CD4-positive, alpha-beta memory T cell (primary cell): ENCODE results near the gene C15orf62. TPM values are rescaled to one million over a fixed set of nuclear protein-coding genes. Genes with fewer than 3 reads are reported as not detected.
A peak's percentile ranks its signal among the peaks of the same experiment; 100 is the strongest.

Experiments used
- CTCF ChIA-PET: fragments of 350-600 bp; sonication (Branson Sonifier 250); formaldehyde crosslinking; loops from one replicate; lab custom pipeline; 2021; ENCODE audit warnings: inconsistent platforms; ENCODE audit not compliant: partially characterized antibody; lab: Charles Lee
- POLR2A ChIA-PET: fragments of 350-600 bp; sonication (Branson Sonifier 250); formaldehyde crosslinking; loops from one replicate; lab custom pipeline; 2021; ENCODE audit not compliant: partially characterized antibody; lab: Charles Lee
- DNase-seq, 5 donors: peaks; one replicate each; pipeline versions ENCODE4 v3.0.0 to v3.0.0-alpha.2; 2020 to 2022; ENCODE audit warnings: mixed read lengths in 1 of 5
- H3K27ac ChIP-seq: one replicate; pipeline ENCODE4 v1.7.0; 2013; ENCODE audit warnings: low read depth, low read length
- H3K27me3 ChIP-seq: 2 replicates; pipeline ENCODE4 v1.7.0; 2013; ENCODE audit warnings: mild to moderate bottlenecking, low read length, moderate library complexity; ENCODE audit not compliant: insufficient read depth
- H3K36me3 ChIP-seq: 2 replicates; pipeline ENCODE4 v1.7.0; 2013; ENCODE audit warnings: mild to moderate bottlenecking, low read length, moderate library complexity; ENCODE audit not compliant: insufficient read depth
- H3K4me1 ChIP-seq: 2 replicates; pipeline ENCODE4 v1.7.0; 2013; ENCODE audit warnings: mild to moderate bottlenecking, low read length, moderate library complexity; ENCODE audit not compliant: insufficient read depth
- H3K4me3 ChIP-seq, 2 donors: one replicate each; pipeline ENCODE4 v1.7.0; 2013; ENCODE audit warnings: low read length in 2 of 2, mild to moderate bottlenecking in 1 of 2
- H3K9me3 ChIP-seq, 2 donors: one replicate each; pipeline ENCODE4 v1.7.0; 2013; ENCODE audit warnings: low read length in 2 of 2, control low read depth in 1 of 2; ENCODE audit not compliant: control insufficient read depth in 1 of 2
- H3K27ac Mint-ChIP-seq, 7 donors: one replicate each; pipeline ENCODE4 v1.8.0; 2020 to 2021; ENCODE audit warnings: mixed read lengths in 7 of 7, mild to moderate bottlenecking in 6 of 7, inconsistent platforms in 3 of 7, moderate library complexity in 3 of 7
- H3K27me3 Mint-ChIP-seq, 2 donors: one replicate each; pipeline ENCODE4 v1.8.0; 2020 to 2021; ENCODE audit warnings: mixed read lengths in 2 of 2
- H3K36me3 Mint-ChIP-seq, 2 donors: one replicate each; pipeline ENCODE4 v1.8.0; 2020 to 2021; ENCODE audit warnings: mixed read lengths in 2 of 2, inconsistent platforms in 1 of 2, mild to moderate bottlenecking in 1 of 2
- H3K4me1 Mint-ChIP-seq, 4 donors: one replicate each; pipeline ENCODE4 v1.8.0; 2020 to 2021; ENCODE audit warnings: mixed read lengths in 4 of 4, mild to moderate bottlenecking in 1 of 4
- H3K4me3 Mint-ChIP-seq, 8 donors: one replicate each; pipeline ENCODE4 v1.8.0; 2020 to 2021; ENCODE audit warnings: mixed read lengths in 8 of 8, mild to moderate bottlenecking in 7 of 8, moderate library complexity in 6 of 8, inconsistent platforms in 3 of 8
- H3K9me3 Mint-ChIP-seq, 8 donors: one replicate each; pipeline ENCODE4 v1.8.0; 2020 to 2021; ENCODE audit warnings: mixed read lengths in 8 of 8, mild to moderate bottlenecking in 5 of 8, inconsistent platforms in 3 of 8, moderate library complexity in 1 of 8
- intact Hi-C: fragments of 100-400 bp; cut with micrococcal nuclease; formaldehyde crosslinking; loops from one replicate; pipeline ENCODE4 v1.15.1; 2023
- polyA plus RNA-seq, 2 donors: library from polyadenylated mRNA; unstranded; fragments of 300-500 nt; fragmentation: Illumina TruSeq; gene quantifications; one replicate each; pipeline ENCODE4 v1.2.3, GENCODE V29; 2021
- total RNA-seq, 2 experiments: library from RNA; stranded (reverse); gene quantifications; one replicate each; pipeline ENCODE4 v1.2.3, GENCODE V29; 2021

C15orf62 gene
- total and polyA plus RNA-seq, 4 experiments from 2014 or later = 0.24 to 3.5 (median 1.9) TPM

- Histone ChIP-seq H3K36me3 (peaks cover 20% of the 10 kb centered on the region), H3K4me1 (peaks cover 31% of the 10 kb centered on the region), H3K4me3 (peak within 1 kb of the TSS; percentile 65 to 96), H3K27ac (peak within 1 kb of the TSS; percentile 85), H3K9me3 (no peaks in the 10 kb centered on the region), H3K27me3 (no peaks in the 10 kb centered on the region)
- no peaks in the 10 kb centered on the region for H3K27me3 Mint-ChIP-seq
- intact Hi-C loops = loop anchor here (1.0 to 10.0 kb wide), 6 partner anchors 8 to 160 kb away; partner anchors contain the start of genes DNAJC17, KNL1, RAD51 and VPS18
- POLR2A ChIA-PET = interaction anchor here (1.0 to 2.0 kb wide), 6 partner anchors 9 to 162 kb away, joined by 3 to 14 read pairs (median 4); partner anchors contain the start of genes GCHFR and RAD51
- peaks cover 17 to 32% of the 10 kb centered on the region in 2 donors for H3K36me3 Mint-ChIP-seq
- CTCF ChIA-PET = no interaction called here
- H3K9me3 Mint-ChIP-seq = no peaks in the 10 kb centered on the region
- H3K4me3 Mint-ChIP-seq = peak within 1 kb of the TSS; percentile 91 to 99 (median 94)
- peaks cover 11 to 40% (median 26%) of the 10 kb centered on the region in 4 donors for H3K4me1 Mint-ChIP-seq
- H3K27ac Mint-ChIP-seq = peak within 1 kb of the TSS; percentile 82 to 98 (median 95)
- peak; percentile 90 to 93 (median 92) for DNase-seq
Observed at GRCh38 chr15:40754883-40755811, 14.6 kb upstream of the C15orf62 start, which contains the start of gene RMDN3. Gene RMDN3, minus strand, starts transcription at chr15:40755254. Its CDS starts 471 bp downstream, at chr15:40754783.

- H3K27ac ChIP-seq = peak overlapping the region; percentile 85
- peak overlapping the region; percentile 65 to 96 for H3K4me3 ChIP-seq
- Mint-ChIP-seq H3K9me3 (no peaks in the 10 kb centered on the region), H3K27ac (peak overlapping the region; percentile 82 to 98 (median 95)), H3K4me1 (peaks cover 11 to 40% (median 26%) of the 10 kb centered on the region in 4 donors), H3K4me3 (peak overlapping the region; percentile 91 to 99 (median 94)), H3K36me3 (peaks cover 17 to 28% of the 10 kb centered on the region in 2 donors), H3K27me3 (no peaks in the 10 kb centered on the region)
- DNase-seq = no peak
- H3K9me3 ChIP-seq = no peaks in the 10 kb centered on the region
- intact Hi-C loops = loop anchor here (1.0 to 10.0 kb wide), 6 partner anchors 7 to 161 kb away; partner anchors contain the start of genes DNAJC17, KNL1, RAD51 and VPS18
- no peaks in the 10 kb centered on the region for H3K27me3 ChIP-seq
- H3K4me1 ChIP-seq = peaks cover 31% of the 10 kb centered on the region
- POLR2A ChIA-PET = interaction anchor here (1.2 to 2.6 kb wide), 3 partner anchors 9 to 163 kb away, joined by 3 to 8 read pairs (median 4); partner anchors contain the start of gene RAD51
- peaks cover 16% of the 10 kb centered on the region for H3K36me3 ChIP-seq
- CTCF ChIA-PET = interaction anchor here (1.5 kb wide), 1 partner anchor 139 kb away, joined by 3 read pairs; the partner anchor contains the start of gene VPS18
Observed at GRCh38 chr15:40755812-40756208, 14.0 kb upstream of the C15orf62 start.

- DNase-seq = no peak
- Histone ChIP-seq H3K27me3 (no peaks in the 10 kb centered on the region), H3K9me3 (no peaks in the 10 kb centered on the region), H3K4me3 (no peak overlapping the region), H3K36me3 (peaks cover 5% of the 10 kb centered on the region), H3K4me1 (peaks cover 29% of the 10 kb centered on the region), H3K27ac (no peak overlapping the region)
- ChIA-PET POLR2A (interaction anchor here (1.2 to 2.6 kb wide), 3 partner anchors 8 to 164 kb away, joined by 3 to 8 read pairs (median 4); partner anchors contain the start of gene RAD51), CTCF (interaction anchor here (0.6 to 1.5 kb wide), 2 partner anchors 9 to 138 kb away, joined by 3 read pairs; partner anchors contain the start of gene VPS18)
- intact Hi-C loops = loop anchor here (10.0 kb wide), 1 partner anchor 162 kb away; the partner anchor contains the start of gene KNL1
- Mint-ChIP-seq H3K4me3 (peak overlapping the region; percentile 30 to 70 (median 48)), H3K36me3 (peaks cover 10 to 19% of the 10 kb centered on the region in 2 donors), H3K27ac (peak overlapping the region in 3 of 7 donors; percentile 60 to 82 (median 69)), H3K9me3 (no peaks in the 10 kb centered on the region), H3K4me1 (peaks cover 11 to 35% (median 21%) of the 10 kb centered on the region in 4 donors), H3K27me3 (no peaks in the 10 kb centered on the region)
Observed at GRCh38 chr15:40756938-40757337, 12.8 kb upstream of the C15orf62 start.

GRCh38 chr15:40759961-40760360 is 9.8 kb upstream of the C15orf62 start:
- DNase-seq = no peak
- Mint-ChIP-seq H3K4me3 (no peak overlapping the region), H3K27ac (peak overlapping the region in 1 of 7 donors; percentile 23), H3K4me1 (peaks cover 5 to 21% (median 14%) of the 10 kb centered on the region in 4 donors), H3K36me3 (peaks cover 0 to 3% of the 10 kb centered on the region in 2 donors), H3K9me3 (no peaks in the 10 kb centered on the region), H3K27me3 (no peaks in the 10 kb centered on the region)
- Histone ChIP-seq H3K4me1 (peaks cover 24% of the 10 kb centered on the region), H3K27ac (no peak overlapping the region), H3K4me3 (no peak overlapping the region), H3K27me3 (no peaks in the 10 kb centered on the region), H3K9me3 (no peaks in the 10 kb centered on the region), H3K36me3 (no peaks in the 10 kb centered on the region)
- ChIA-PET CTCF (no interaction called here), POLR2A (no interaction called here)
- intact Hi-C loops = loop anchor here (10.0 kb wide), 1 partner anchor 165 kb away; the partner anchor contains the start of gene KNL1

- H3K36me3 ChIP-seq = no peaks in the 10 kb centered on the region
- no peaks in the 10 kb centered on the region for H3K27me3 ChIP-seq
- DNase-seq = peak; percentile 19 to 54 (median 27)
- H3K27me3 Mint-ChIP-seq = no peaks in the 10 kb centered on the region
- H3K36me3 Mint-ChIP-seq = peaks cover 0 to 7% of the 10 kb centered on the region in 2 donors
- peaks cover 12 to 32% (median 19%) of the 10 kb centered on the region in 4 donors for H3K4me1 Mint-ChIP-seq
- H3K4me1 ChIP-seq = peaks cover 28% of the 10 kb centered on the region
- no peaks in the 10 kb centered on the region for H3K9me3 Mint-ChIP-seq
- intact Hi-C loops = loop anchor here (1.0 kb wide), 1 partner anchor 8 kb away; the partner anchor contains the start of gene RMDN3
- H3K4me3 ChIP-seq = peak overlapping the region; percentile 61 to 81
- CTCF ChIA-PET = interaction anchor here (1.3 to 2.0 kb wide), 2 partner anchors 19 to 68 kb away, joined by 5 to 6 read pairs; partner anchors contain the start of gene RAD51
- peak overlapping the region; percentile 85 to 95 (median 89) for H3K27ac Mint-ChIP-seq
- POLR2A ChIA-PET = interaction anchor here (1.2 to 6.1 kb wide), 10 partner anchors 9 to 198 kb away, joined by 3 to 46 read pairs (median 8); partner anchors contain the start of genes CCDC32, RAD51, RMDN3 and VPS18
- H3K9me3 ChIP-seq = no peaks in the 10 kb centered on the region
- H3K27ac ChIP-seq = peak overlapping the region; percentile 64
- H3K4me3 Mint-ChIP-seq = peak overlapping the region; percentile 87 to 93 (median 90)
Observed at GRCh38 chr15:40762919-40763800, 6.6 kb upstream of the C15orf62 start.
